Prostate gland (tissue), 2 donors: ENCODE results near the gene MAGI2.

ENCODE experiments used
- CTCF ChIP-seq, 4 experiments: fragments of 200-600 bp in 2 of 4; fragments of 450-650 bp in 2 of 4; sonication (generic) in 2 of 4; IDR thresholded peaks; 1 replicate in 3 of 4; 2 replicates in 1 of 4; pipeline ENCODE4 v1.5.1; 2016 to 2019; ENCODE audit warnings: antibody characterized with exemption in 4 of 4, mild to moderate bottlenecking in 2 of 4, moderate library complexity in 2 of 4
- POLR2A ChIP-seq: fragments of 450-650 bp; IDR thresholded peaks from one replicate; pipeline ENCODE4 v1.6.1; 2016; ENCODE audit warnings: antibody characterized with exemption, mild to moderate bottlenecking
- POLR2AphosphoS5 ChIP-seq: sonication (generic); formaldehyde crosslinking; IDR thresholded peaks from one replicate; pipeline ENCODE4 v1.6.1; 2017; ENCODE audit warnings: antibody characterized with exemption

GRCh38 chr7:78704504-78704903 is 749.0 kb downstream of the MAGI2 start:
- TF ChIP-seq CTCF (IDR thresholded peaks at IDR 0.05) (no peak), POLR2A (no peak), POLR2AphosphoS5 (no peak)
